HG03135 (cell line): ENCODE measurements around the gene ROS1.

Experiments
- ATAC-seq: cut with Tn5 transposase; IDR thresholded peaks from one replicate; pipeline ENCODE4 v1.9.1; 2021; ENCODE audit warnings: mild to moderate bottlenecking, moderate library complexity; ENCODE audit not compliant: unreplicated experiment

Gene ROS1

DNA sequence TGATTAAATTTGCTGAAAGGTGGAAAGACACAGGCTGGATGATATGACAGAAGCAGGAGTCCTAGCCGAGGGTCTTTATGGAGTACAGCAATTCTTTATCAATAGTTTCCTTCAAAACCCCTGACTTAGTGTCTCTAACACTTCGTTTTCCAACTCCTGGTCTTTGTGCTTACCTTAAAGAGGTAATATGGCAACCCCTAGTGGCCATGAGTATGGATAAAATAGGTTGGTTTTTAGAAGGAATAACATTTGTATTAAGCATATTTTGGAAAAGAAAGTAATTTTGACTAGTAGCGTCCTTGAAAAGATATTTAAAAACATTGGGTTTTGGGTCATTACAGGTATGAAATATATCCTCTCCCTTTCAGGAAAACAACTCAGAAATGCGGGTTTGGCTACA, 108.5 kb downstream of the ROS1 start:
- ATAC-seq, result no peak

DNA sequence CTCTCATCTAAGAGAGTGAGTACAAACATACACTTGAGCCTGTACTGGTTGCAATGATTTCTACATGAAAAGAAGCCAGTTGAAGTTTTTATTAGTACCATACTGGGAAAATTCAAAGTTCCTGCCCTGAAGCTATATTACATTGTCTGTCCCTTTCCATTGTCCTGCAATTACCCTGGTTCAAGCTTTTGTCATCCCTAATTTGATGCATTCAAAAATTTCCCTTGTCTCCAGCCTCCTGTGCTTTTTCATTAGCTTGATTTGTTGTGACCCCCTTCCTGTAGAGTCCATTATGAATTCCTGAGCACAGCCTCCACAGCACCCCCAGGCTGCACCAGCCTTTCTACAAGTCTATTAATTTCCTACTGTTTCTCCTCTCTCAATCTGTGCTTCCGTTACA, 114.0 kb downstream of the ROS1 start:
- ATAC-seq, result no peak

DNA sequence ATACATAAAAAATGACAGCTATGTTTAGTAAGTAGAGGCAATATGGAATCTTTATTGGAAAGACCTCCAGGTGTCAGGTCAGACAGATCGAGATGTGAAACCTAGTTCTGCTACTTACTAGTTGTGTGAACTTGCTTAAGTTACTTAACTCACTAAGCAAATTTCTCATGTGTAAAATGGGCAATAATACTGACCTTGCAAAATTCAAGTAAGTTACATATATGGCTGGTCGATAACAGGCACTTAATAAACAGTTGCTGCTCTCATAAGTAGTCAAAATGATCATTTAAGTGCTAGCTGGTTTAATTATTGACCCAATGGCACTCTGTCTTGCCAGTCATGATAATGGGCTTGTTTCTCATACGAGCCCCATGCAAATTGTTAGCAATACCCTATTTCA, 114.4 kb downstream of the ROS1 start:
- no peak for ATAC-seq

DNA sequence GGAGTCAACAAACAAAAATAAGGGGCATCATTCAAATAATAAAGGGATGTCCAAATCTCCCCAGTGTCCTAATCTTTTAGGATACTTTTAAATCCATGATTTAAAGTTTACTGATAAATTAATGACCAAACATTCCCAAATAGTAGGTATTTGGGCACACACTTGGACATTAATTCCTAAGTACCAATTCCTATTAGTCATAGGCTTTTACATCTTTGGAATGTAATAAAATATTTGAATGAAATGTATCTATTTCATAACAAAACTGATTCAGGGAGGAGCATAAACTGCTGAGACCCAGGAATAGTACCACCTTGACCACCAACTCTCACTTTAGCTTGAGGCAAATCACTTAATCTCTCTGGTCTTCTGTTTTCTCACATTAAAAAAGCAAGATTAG, 116.1 kb downstream of the ROS1 start:
- no peak for ATAC-seq

DNA sequence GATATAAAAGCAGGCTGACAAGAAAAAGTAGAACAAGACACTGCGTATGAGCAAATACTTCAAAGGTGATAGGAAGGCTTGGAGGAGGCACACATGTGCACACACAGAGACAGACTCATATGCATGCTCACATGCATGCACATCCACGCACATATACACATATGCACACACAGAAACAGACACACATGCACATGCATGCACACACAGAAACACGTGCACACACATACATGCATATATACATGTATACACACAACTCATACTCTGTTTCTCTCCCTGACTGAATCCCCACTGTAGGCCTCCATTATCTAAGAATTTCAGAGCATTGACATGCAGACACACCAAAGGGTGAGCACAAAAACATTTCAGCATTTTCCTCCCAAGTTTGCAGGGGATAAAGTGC, 116.7 kb downstream of the ROS1 start:
- no peak for ATAC-seq

DNA sequence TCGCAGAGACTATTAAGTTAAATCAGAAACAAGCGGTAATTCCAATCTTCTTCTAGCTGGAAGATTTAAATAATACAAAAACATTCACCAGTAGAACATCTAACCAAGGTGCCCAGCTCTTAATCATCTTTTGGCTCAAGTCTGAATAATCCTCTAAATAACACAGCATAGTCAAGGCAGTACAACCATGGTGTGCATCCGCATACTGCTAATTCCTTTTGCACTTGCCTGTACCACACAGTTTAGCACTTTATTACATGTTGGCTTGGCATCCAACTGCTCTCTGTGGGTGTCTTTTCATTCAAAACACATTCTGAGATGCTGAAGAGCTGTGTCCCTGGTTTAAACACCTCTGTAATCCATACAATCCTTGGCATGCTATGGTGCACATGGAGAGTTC, 118.1 kb downstream of the ROS1 start:
- ATAC-seq, result no peak

DNA sequence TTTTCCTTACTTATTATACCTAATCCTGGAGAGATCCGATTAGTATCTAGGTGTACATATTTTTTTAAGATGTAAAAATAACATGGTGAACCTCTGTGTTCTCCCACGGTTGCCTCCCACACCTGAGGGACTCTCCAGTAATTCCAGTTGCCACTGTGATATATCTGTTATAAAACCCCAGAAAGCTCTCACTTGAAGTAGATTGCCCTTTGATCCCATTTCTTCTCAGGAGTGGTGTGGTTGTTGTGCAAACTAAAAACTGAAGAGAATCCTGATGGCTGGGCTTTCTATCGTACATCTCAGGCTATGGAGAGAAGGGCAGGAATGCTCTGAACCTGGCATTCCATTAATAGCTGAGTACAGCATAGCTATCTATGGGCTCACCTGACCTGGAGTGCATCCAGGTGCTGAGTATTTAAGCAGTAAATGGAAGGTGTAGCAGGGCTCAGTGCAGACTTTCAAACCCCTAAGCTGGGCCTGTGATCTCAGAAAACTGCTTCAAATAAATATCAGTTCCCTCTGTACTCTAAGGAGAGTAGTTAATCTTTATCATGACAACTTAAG, 119.4 kb downstream of the ROS1 start:
- no peak for ATAC-seq

DNA sequence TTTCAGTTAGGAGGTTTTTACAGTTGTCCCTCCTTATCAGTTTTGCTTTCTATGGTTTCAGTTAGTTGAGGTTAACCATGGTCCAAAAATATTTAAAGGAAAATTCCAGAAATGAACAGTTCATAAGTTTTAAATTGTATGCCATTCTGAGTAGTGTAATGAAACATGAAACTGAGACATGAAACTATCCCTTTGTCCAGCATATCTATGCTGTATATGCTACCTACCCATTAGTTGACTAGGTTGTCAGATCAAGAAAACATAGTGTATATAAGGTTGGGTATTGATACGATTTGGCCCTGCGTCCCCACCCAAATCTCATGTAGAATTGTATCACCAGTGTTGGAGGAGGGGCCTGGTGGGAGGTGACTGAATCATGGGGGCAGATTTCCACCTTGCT, 121.3 kb downstream of the ROS1 start:
- no peak for ATAC-seq

DNA sequence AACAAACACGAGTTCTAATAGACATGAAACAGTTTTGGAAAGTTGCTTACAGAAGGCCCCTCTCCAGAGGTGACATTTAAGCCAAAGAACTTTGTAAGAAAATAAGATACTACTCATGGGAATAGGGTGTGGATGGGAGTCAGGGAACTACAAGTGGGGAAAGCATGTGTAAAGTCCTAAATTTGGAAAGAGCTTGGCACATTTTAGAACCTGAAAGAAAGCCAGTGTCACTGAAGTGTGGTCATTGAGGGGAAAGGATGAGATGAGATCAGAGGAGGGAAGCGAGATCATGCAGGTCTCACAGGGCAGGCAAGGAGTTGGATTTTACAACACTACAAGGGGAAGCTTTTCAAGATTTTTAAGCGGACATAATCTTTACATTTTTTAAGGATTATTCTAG, 122.4 kb downstream of the ROS1 start:
- no peak for ATAC-seq

DNA sequence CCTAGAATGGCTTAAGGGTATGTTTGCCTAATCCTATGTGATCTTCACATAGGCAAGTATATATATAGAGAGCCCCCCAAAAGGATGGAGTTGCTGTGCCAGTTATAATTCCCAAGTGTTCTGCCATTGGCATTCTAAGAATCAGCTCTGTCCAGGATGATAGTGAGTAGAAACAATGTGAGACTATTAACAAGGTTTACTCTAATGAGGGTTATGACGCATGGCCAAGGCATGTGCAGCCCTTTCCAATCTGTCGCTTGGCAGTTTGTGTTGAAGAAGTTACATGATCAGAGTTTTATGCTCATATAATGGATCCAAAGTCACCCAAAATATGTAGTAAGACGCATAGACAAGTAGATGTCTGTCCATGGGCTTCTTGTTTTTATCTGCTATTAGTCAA, 126.8 kb downstream of the ROS1 start:
- no peak for ATAC-seq

DNA sequence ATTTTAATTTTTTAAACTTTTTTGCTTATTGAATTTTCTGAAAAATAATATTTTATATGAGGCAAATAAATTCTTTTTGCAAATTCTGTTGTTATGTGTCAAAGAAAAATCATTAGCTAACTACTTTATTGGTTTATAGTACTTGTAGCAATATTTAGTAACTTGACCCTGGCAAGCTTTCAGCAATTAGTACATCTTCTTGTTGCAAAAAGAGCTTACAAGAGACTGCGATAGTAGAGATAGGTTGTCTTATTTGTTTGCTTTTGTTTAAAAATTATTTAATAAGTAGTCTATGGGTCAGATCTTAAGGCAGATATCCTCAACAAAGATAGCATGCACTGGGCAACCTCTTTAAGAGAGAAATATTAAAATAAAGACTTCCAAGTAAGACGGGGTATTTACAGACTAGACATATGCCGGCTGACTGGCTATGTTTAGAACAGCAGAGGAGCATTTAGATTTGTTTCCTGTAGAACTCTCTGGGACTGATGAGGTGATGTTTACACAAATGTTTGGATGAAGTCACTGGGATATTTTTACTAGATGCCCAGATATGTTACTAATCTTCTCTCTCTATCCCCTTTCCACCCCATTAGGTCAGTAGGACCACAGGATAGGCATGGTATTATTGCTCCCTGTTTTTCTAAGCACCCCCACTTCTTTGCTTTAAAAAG, 135.4 kb downstream of the ROS1 start:
- ATAC-seq, result no peak

DNA sequence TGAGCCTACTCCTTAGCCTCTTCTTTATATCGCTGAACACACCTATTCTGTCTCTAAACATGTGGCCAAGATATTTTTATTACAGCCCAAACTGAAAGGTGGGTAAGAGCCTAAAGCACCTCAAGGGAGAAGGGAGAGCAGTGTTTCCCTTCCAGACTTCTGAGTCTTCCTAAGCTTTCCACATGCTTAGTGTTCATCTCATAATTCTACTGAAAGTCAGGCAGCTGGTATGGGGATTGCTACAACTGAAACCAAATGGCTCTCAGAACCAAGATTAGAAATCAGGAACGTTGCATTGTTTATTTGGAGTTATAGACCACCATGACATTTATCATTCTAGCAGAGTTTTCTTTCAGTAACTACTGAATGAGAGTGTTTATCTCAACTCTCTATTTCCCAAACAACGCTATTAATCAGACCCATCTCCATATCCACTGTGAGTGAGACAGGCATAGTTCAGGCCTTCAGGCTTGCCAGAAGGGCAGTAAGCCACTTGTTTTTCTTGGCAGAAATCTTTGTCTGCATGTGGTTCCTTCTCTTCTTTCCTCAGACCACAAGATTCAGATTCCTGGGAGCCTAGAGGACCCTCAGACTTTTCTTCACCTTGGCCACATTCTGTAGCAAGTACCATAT, 137.5 kb downstream of the ROS1 start:
- no peak for ATAC-seq

DNA sequence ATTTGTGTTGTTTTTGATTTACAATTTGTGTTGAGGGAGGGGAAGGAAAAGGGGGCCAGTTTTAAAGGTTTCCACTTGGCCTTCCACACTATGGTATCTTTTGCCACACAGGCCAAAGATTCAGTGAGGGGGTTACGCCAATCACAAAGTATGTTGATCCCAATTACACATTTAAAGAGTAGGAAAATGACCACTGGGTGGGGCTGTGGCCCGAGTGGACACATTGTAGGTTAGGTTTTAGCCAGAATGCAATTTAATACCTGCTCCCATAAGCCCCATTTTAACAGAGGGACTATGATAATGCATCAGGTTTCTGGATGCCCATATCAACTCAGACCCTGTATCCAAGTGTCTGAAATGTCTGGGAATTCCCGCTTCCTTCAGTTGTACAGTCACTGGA, 144.8 kb downstream of the ROS1 start:
- ATAC-seq, result no peak

DNA sequence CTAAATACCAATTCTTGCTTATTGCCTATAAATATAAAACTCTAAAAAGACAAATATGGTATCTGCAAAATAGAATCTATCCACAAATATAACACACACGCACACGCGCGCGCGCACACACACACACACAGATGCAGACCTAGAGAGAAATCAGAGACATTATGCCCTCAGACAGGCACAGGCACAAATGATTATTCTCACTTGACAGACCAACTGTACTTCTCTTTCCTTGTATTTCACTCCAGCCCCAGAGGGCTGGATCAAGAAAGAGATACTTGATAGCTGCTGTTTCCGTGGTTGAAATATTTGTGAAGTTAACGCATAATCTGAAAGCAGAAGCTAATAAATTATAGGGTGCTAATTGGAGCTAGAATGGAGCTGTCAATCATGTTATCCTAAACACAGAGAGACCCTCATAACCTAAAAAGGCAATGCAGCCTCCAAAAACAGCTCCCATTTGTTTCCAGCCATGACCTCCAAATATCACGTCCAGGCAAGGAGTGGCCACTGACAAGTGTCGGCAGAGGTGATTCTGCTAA, 148.9 kb downstream of the ROS1 start:
- no peak for ATAC-seq

DNA sequence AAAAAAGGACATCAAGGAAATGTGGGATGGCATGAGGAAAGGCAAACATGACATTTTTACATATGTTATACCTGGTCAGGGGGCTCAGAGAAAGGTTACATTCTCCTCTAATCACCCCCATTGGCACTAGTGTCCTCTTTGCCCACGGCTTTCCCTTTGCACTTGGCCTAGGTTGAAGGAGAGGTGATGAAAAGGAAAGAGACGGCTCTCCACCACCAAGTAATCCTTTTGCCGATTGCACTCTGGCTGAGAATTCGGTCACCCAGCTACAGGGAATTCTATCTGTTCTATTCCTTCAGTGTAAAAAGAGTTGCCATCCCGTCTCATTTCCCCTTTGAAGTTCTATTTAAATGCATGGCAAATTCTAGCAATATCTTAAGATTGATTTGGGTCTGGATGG, 150.0 kb downstream of the ROS1 start:
- no peak for ATAC-seq

DNA sequence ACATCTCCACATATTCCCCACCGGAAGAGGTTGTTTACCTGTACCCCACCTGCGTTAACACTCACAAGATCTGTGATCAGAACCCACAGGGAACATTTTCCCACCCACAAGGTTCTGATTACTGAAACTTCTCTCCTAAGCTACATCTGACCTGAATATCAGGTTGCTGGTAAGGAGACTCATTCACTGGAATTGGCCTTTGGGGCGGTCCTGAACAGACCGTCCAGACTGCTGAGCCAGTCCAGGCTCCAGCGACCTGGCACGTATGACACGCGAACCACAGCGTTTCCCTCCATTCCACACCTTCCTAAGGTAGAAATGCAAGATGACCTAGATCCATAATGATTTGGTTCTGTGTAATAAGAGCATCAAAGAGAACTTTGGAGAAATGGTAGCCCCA, 150.5 kb downstream of the ROS1 start:
- ATAC-seq, result no peak

DNA sequence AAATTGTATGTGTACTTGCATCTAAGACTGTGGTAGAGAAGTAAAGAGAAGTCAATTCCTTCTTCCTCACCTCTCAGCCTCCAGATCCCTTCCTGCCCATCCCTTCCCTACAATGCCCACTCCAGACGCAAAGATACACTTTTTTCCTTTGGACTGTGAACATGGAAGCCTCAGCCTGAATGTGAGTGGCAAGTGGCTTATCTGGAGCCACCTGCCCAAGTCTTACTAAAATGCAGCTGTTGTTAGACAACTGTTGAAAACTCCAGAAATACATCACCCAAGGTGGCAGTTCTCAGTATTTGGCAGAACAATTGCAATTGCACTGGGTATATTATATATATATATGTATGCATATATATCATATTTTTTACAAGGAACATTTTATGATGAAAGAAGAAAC, 152.9 kb downstream of the ROS1 start:
- ATAC-seq, result no peak

DNA sequence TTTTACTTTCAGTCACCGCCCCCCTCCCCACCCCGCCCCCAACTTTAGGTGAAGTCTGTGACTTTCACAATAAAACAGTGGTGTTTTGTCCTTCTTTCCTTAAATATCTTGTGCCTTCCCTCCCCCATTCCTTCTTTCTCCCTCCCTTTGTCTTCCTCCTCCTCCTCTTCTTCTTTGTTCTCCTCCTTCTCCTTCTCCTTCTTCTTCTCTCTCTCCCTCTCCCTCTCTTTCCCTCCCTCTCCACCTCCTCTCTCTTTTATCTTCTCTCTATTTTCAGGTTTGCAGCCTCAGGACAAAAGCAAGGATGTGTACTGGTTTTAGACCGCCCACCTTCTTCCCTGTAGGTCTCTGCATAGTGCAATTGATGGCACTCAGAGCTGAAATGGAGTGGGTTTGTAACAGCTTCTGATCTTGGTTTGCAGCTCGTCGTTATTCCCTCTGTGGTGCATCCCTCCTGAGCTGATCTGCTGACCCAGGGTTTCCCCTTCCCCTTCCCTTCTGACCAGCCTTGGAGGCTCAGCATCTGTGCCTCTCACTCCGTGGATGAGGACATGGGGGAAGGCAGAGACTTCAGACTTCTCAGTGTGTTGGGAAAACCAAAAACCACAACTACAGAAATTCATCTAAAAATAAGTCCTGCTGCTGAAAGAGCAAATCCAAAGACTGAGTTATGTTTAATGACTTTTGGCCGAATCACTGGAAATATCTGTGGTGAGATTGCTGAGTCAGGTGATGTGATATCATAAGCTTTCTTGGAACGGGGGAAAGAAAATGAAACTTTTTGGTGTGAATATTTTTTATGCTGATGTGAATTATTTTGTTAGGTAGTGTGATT, 153.5 kb downstream of the ROS1 start:
- ATAC-seq, result no peak

DNA sequence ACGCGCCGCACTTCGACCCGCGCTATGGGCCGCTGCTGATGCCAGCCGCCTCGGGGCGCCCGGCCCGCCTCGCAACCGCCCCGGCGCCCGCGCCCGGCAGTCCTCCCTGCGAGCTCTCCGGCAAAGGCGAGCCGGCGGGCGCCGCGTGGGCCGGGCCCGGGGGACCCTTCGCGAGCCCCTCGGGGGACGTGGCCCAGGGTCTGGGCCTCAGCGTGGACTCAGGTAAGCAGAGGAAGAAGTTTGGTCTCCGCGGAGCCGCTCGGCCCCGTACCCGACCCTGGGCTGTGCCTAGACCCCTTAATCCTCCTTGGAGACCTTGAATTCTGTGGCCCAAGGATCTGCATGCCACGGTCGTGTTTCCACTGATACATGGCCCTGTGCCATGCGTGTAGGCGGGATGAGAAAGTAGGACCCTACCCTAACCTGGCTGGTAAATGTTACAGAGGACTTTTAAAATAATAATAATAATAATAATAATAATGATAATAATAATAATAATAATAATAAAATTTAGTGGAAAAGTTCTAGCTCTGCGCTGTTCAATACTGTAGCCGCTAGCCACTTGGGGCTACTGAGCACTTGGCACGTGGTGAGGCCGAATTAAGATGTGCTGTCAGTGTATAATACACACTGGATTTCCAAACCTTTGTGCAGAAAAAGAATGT, 154.8 kb downstream of the ROS1 start:
- ATAC-seq, result no peak

DNA sequence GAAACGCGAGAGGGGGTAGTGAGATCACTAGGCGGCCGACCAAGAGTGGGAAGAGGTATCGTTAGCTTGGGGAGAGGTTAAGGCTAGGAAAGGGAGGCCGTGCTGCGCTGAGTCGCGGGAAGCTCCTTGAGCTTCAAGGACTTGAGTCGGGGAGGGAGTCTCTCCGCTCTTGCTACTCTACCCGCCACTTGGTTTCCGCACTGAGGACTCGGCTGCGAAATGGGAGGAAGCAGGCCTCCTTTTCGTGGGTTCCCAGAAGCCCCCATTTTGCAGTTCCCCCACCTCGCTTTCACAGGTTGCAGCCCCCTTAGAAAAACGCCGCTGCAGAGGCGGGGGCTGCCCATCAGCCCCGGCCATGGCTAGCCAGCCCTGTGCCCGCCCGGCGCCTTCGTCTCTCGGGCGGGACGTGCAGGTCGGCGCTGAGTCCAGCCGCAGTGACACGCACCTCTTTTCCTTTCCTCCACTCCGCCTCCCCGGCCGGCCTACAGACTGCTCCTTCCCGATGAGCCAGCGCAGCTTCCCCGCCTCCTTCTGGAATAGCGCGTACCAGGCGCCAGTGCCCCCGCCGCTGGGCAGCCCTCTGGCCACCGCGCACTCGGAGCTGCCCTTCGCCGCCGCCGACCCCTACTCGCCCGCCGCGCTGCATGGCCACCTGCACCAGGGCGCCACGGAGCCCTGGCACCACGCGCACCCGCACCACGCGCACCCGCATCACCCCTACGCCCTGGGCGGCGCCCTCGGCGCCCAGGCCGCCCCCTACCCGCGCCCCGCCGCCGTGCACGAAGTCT, 155.5 kb downstream of the ROS1 start:
- ATAC-seq, result no peak
